ENCODE data around the gene MRC1. TPM values are rescaled to one million over a fixed set of nuclear protein-coding genes. Genes with fewer than 3 reads are reported as not detected.

Gene MRC1
- total RNA-seq, 4 donors from 2014 or later: 3.3 to 9.8 (median 5.9) TPM

DNA sequence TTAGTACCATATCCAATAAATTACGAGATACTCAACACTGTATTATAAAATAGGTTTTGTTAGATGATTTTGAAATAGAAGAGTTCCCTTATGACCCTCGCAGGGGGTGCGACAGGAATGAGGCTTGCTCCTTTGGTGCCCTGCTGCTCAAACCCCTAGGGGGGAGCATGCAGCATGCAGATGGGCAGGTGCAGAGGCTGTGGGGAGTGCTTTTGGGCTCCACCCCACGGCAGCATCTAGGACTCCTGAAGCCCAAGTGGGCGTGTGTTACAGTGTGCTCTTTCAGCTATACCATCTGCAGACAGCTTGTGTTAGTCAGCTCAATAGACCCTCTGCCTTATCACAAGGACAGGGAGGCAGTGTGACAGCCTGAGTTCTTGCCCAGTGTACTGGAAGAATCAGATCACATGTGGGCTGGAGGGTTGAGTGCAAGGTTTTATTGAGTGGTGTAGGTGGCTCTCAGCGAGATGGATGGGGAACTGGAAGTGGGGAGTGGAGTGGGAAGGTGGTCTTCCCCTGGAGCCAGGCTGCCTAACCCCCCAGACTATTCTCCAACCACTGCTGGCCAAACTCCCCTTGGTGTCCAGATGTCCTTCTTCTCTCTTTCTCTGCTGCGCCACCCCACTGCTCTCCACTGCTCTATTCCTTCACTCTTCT lies 3.1 kb upstream of the MRC1 start:
- no peaks in the 10 kb centered on the region for H3K4me1 ChIP-seq
- WGBS: 75% methylated on average over 7 of the region's 7 CpGs

DNA sequence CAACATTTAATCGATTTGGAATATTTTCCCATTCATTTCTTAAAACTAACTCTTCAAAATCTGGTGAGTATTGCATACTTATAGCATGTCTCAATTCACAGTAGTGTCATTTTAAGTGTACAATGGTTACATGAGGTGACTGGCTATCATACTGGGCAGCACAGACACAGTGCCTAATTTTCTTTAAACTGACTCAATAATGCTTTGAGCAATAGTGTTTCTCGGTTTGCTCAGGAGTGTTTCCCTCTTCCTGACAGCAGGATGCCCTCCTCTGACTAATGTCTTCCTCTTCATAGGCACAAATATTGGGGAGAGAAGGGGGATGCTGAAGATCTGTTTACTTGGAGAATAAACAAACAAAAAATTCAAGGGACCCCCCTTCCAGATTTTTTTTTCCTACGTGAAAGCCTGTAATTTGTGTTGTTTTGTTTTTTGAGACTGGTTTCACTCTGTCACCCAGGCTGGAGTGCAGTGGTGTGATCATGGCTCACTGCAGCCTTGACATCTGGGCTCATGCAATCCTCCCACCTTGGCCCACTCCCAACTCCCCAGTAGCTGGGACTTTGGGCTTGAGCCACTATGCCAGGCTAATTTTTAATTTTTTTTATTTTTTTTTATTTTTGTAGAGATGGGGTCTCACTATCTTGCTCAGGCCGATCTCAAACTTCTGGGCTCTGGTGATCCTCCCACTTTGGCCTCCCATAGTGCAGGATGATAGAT lies 2.2 kb downstream of the MRC1 start:
- TF ChIP-seq EP300 (IDR thresholded peaks at IDR 0.05) (no peak), POLR2AphosphoS5 (IDR thresholded peaks at IDR 0.05) (no peak), POLR2A (IDR thresholded peaks at IDR 0.05) (no peak)
- TF ChIP-seq, protein P1, sequence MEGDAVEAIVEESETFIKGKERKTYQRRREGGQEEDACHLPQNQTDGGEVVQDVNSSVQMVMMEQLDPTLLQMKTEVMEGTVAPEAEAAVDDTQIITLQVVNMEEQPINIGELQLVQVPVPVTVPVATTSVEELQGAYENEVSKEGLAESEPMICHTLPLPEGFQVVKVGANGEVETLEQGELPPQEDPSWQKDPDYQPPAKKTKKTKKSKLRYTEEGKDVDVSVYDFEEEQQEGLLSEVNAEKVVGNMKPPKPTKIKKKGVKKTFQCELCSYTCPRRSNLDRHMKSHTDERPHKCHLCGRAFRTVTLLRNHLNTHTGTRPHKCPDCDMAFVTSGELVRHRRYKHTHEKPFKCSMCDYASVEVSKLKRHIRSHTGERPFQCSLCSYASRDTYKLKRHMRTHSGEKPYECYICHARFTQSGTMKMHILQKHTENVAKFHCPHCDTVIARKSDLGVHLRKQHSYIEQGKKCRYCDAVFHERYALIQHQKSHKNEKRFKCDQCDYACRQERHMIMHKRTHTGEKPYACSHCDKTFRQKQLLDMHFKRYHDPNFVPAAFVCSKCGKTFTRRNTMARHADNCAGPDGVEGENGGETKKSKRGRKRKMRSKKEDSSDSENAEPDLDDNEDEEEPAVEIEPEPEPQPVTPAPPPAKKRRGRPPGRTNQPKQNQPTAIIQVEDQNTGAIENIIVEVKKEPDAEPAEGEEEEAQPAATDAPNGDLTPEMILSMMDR (IDR thresholded peaks at IDR 0.05): no peak
- Histone ChIP-seq H3K36me3 (no peaks in the 10 kb centered on the region), H3K9me3 (no peaks in the 10 kb centered on the region), H3K27ac (no peak overlapping the region), H3K27me3 (peaks cover 2% of the 10 kb centered on the region), H3K4me3 (peak overlapping the region; percentile 33), H3K4me1 (no peaks in the 10 kb centered on the region)
- no peak for DNase-seq (ENCODE audit: low spot score in 2 of 2)
- 74% methylated on average over 4 of the region's 4 CpGs for WGBS

More for the DNA sequence above, 3.1 kb upstream of the MRC1 start:
- DNase-seq (ENCODE audit: low spot score in 2 of 2): no peak
- no peaks in the 10 kb centered on the region for H3K9me3 ChIP-seq
- no peak for TF ChIP-seq EP300 (IDR thresholded peaks at IDR 0.05)
- no peak overlapping the region for H3K4me3 ChIP-seq
- no peaks in the 10 kb centered on the region for H3K27me3 ChIP-seq
- H3K27ac ChIP-seq: no peak overlapping the region
- H3K36me3 ChIP-seq: no peaks in the 10 kb centered on the region

DNA sequence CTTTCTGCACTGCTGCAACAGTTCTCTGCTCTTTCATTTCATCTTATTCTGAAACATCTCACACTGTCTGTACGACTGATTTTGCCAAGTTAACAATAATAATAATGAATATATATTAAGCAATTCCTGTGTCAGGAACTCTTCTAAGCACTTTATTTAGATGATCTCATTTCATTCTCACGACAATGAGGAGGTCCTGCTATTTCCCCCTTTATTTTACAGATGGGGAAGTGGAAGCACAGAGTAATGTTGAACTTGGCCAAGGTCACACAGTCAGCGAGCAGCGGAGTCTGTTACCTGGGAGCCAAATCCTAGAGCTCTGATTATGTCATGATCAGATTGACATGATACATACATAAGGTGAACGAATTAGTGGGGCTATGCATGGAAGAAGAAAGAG lies 5.8 kb downstream of the MRC1 start:
- TF ChIP-seq, protein P1 (IDR thresholded peaks at IDR 0.05): no peak
- TF ChIP-seq EP300 (IDR thresholded peaks at IDR 0.05): no peak
- no peak for TF ChIP-seq POLR2AphosphoS5 (IDR thresholded peaks at IDR 0.05)
- no peak for TF ChIP-seq POLR2A (IDR thresholded peaks at IDR 0.05)
- 47% methylated on average over 5 of the region's 5 CpGs for WGBS
- no peaks in the 10 kb centered on the region for H3K36me3 ChIP-seq
- H3K4me3 ChIP-seq: no peak overlapping the region
- no peak overlapping the region for H3K27ac ChIP-seq
- peaks cover 2% of the 10 kb centered on the region for H3K27me3 ChIP-seq
- no peak for DNase-seq (ENCODE audit: low spot score in 2 of 2)
- no peaks in the 10 kb centered on the region for H3K9me3 ChIP-seq
- H3K4me1 ChIP-seq: no peaks in the 10 kb centered on the region

DNA sequence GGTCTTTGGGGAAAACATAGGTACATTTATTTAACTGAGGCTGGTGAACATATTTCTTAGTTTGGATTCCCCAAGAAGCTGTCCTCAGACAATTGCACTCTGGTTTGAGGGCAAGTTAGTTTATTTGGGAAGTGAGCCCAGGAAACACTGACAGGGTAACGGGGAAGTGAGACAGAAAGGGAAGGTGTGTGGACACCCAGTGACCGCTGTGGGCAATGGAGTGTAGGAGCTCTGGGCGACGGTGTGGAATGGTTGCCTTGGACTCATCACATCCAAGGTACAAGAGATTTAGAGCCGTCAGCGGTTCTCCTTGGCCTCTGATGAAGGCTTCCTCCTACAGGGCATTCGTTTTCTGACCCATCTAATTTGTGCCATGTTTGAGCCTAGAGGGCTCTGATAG lies 7.1 kb downstream of the MRC1 start:
- no peaks in the 10 kb centered on the region for H3K9me3 ChIP-seq
- WGBS: 83% methylated on average over 7 of the region's 7 CpGs
- DNase-seq (ENCODE audit: low spot score in 2 of 2): no peak
- H3K27ac ChIP-seq: no peak overlapping the region
- H3K4me1 ChIP-seq: no peaks in the 10 kb centered on the region
- H3K4me3 ChIP-seq: no peak overlapping the region
- TF ChIP-seq, protein P1 (IDR thresholded peaks at IDR 0.05): no peak
- TF ChIP-seq EP300 (IDR thresholded peaks at IDR 0.05) (no peak), POLR2A (IDR thresholded peaks at IDR 0.05) (no peak), POLR2AphosphoS5 (IDR thresholded peaks at IDR 0.05) (no peak)
- peaks cover 2% of the 10 kb centered on the region for H3K27me3 ChIP-seq
- H3K36me3 ChIP-seq: no peaks in the 10 kb centered on the region

DNA sequence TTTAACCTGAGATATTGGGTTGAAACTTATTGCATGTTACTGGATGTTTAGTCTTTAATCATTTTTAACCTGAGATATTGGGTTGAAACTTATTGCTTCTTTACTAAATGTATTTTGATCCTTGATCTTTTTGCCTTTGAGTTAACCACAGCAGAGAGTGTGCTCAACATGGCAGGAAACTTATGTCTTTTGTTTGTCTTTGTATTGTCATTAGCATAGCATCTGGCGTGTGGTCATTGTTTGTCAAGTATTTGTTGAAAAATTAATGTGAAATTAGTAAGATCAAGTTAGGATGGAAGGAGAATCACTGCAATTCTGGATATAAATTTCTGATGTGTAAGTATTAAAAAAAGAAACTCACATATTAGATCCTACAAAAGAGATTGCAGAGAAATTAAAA lies 8.2 kb downstream of the MRC1 start:
- TF ChIP-seq, protein P1 (IDR thresholded peaks at IDR 0.05): no peak
- TF ChIP-seq POLR2AphosphoS5 (IDR thresholded peaks at IDR 0.05) (no peak), POLR2A (IDR thresholded peaks at IDR 0.05) (no peak), EP300 (IDR thresholded peaks at IDR 0.05) (no peak)
- H3K4me1 ChIP-seq: no peaks in the 10 kb centered on the region
- no peak overlapping the region for H3K27ac ChIP-seq
- WGBS: 82% methylated on average over 1 of the region's 1 CpG
- no peaks in the 10 kb centered on the region for H3K36me3 ChIP-seq
- peaks cover 2% of the 10 kb centered on the region for H3K27me3 ChIP-seq
- DNase-seq (ENCODE audit: low spot score in 2 of 2): no peak
- no peak overlapping the region for H3K4me3 ChIP-seq
- no peaks in the 10 kb centered on the region for H3K9me3 ChIP-seq
